HG02642 (cell line): ENCODE measurements around the gene CACHD1.

Source experiments
- ATAC-seq: cut with Tn5 transposase; IDR thresholded peaks from one replicate; pipeline ENCODE4 v1.9.1; 2021; ENCODE audit warnings: mild to moderate bottlenecking; ENCODE audit not compliant: unreplicated experiment, poor library complexity

CACHD1 gene

DNA sequence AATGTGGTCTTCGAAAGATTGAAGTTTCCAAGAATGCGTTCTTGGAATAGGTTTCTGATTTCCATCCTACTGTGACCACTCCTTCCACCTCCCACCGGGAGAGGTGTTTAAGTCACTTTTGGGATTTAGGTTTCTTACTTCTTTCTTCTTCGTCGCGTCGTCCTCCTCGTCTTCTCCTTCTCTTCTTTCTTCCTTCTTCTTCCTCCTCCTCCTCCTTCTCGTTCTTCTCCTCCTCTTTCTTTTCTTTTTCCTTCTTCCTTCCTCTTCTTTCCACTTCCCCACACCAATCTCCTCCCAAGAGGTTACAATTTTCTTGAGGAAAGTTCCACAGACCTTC is 2.1 kb downstream of the CACHD1 start:
- ATAC-seq = no peak

GRCh38 chr1:64472805-64473204 is 2.9 kb downstream of the CACHD1 start:
- no peak for ATAC-seq

DNA sequence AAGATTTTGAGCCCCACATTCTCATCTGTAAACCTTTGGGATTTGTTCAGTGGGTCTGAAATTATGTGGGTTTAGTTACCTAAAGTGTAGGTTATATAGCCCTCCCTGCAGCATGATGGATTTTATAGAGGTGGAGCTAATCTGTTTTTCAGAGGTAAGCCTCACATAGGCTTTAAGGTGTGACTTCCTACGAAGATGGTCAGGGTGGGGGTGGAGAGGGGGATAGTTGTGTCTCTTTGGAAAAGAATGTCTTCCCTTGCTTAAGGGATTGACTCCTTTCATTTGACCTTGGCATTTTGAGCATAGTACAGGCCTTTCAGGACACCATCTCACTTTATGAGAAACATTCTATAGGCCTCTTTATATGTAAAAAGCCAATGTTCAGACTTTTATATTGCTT is 3.4 kb downstream of the CACHD1 start:
- no peak for ATAC-seq

DNA sequence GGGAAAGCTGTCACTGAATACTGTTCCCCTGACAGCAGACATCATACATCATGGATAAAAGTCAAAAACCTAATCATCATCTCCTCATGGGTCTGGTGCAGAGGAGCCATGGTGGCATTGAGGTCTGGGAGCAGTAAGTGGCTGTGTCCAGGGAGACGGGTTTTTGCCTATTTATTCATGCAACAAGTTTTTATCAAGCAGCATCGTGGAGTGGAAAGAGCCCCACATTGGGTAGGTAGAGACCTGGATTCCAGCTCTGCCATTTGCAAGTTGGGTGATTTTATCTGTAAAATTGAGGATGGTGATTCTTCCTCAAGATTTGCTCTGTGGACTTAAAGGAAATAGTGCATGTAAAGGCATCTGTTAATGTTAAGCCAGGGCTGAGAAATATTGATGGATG is 4.2 kb downstream of the CACHD1 start:
- no peak for ATAC-seq

GRCh38 chr1:64474665-64475439 is 4.9 kb downstream of the CACHD1 start:
- no peak for ATAC-seq

DNA sequence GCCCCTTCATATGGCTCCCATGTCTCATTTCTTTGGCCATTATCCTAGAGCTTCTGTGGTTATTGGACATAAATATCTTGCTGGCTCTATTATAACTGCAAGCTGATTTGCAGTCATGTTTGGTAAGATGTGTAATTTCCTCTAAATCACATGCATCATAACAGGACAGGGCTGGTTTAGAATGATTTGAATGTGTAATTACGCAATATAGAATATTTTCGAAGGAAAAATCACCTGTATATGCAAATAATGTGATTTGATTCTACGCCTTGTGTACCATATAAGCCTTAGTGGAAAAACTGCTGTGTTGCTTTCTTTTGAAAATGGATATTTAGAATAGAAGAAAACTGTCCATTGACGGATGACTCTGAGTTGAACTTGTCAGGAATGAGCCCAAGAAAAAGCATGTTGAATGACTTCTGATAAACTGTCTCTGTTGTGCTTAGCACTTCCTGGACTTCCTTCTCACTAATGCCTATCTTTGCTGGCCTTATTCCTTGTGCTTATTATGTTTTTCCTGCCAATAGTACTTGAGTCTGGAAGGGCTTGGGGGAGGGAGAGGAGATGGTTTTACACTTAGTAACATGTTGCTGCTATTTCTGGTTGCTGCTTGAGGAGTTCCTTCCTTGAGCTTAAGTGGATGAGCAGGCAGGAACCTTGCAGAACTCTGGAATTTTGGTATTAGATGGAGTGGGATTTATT is 6.5 kb downstream of the CACHD1 start:
- no peak for ATAC-seq

DNA sequence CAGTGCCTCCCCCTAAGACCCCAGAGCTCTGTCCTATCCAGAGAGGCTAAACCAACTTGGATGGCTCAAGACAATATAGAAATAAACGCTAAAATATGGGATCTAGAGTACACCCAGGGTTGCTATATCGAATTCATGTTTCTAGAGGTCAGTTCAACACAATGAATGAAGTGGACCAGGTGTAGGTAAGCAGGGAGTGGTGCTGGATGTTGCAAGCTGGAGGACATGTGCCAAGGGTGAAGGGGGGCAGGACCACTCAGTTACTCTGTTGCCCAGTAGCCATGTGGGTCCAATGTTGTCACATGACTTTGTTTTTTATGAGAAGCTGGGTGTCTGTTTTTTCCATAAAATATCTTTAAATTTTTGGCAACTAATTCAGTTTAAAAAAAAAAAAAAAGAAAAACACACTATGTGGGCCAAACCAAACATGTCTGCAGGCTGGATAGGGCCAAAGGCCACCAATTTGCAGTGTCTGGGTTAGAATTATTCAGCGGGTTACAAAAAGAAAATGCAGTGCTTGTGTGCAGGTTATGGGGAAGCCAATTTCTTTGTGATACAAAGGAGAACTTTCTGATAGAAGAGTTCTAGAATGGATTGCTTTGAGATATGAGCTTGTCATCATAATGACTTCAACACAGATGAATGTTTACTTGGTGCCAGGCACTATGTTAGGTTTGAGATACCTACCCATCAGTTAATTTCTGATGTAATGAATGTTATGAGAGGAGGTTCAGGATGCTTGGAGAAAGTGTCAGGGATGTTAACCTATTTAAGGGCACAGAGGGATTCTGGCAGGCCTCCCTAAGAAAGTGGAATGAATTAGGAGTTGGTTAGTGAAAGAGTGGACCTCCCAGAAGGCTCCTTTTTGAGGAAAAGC is 8.9 kb downstream of the CACHD1 start:
- no peak for ATAC-seq

DNA sequence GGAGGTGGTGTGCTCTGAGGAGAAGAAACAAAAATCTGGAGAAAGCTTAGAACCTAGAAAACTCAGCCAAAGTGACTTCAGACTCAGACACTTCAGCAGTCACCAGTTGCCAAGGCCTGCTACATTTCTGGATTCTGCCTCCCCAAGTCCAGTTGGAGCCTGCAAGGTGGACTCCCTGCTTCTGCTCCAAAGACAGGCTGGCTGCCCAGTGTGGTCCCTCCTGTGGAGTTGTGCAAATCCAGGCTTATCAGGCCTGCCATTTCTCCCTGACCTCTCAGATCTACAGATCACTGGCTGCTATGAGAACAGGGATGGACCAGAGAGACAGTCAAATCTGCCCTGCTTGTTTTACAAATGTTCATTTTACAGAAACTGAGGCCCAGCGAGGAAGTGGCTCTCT is 9.9 kb downstream of the CACHD1 start:
- ATAC-seq = no peak

DNA sequence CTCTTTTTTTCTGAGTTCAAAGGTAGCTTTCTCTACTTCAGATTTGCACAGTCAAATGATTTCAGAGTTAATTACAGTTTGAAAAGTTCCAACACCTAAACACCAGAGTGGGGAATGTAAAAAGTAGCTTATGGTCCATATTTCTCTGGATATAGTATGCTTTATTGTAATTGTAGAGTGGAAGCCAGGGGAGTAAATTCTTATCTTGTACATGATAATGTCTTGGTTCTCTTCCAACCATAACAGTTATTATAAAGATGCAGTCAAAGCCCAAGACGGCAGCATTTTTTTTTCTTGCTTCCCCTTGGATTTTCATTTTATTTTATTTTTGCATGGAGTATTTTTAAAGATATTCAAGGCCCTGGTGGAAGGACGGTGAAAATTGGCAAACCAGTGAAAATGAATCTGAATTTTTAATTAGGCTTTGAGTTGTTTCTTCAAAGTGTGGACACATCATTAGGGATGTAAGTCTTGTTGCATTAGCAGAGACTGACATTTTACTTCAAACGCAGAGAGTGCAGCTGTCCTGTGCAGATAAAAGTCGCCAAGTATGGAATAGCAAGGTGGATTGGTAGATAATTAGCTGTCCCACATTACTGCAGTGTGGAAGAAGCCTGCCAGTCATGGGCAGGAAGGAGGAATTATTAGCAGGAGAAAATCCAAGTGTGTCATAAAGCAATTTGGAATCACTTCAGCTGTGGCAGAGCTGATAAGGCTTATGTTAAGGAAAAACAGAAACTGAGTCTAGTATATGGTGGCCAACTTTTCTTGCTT is 11.3 kb downstream of the CACHD1 start:
- ATAC-seq = no peak

- ATAC-seq = no peak
Measured at GRCh38 chr1:64482128-64482527, 12.2 kb downstream of the CACHD1 start.

DNA sequence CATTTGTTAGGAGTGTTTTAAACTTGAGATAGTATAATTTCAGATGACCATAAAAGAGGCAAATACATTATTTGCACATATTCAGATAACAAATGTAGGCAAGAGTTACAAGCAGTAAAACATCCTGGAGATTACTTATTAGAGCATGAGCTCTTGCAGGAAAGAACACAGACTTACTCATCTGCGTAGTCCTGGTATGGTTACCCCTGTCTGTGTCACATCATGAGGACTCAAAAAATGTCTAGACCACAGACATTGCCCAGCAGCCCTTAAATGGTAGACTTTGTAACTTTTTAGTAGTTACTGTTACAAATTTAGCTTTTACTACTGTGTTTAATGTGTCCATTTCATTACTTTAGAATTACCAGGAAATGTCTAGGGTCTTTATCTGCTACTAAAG is 12.8 kb downstream of the CACHD1 start:
- no peak for ATAC-seq

DNA sequence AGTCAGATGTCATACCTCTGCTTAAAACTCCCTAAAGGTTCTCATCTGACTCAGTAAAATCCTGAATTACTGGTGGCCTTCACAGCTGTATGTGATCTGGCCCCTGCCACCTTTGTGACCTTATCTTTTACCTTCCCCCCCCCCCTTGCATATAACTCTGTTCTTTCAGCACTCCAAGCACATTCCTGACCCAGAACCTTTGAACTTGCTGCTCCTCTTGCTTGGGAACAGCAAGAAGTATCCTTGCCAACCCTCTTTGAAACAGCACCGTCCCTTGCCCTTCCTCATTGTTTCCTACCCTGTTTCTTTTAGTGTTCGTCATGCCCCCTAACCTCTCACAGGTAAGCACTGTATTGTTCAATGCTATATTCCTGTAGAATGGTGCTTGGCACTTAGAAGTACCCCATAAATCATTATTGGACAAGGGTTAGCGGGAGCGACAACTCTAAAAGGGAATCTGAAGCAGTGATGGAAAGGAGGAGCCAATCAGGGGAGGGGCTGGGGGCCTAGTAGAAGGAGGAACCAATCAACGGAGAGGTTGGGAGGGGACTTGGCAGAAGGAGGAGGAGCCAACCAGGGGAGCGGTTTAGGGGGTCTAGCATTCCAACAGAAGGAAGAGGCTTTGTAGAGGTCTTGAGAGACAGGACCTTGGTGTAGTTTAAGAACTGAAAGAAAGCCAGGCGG is 13.9 kb downstream of the CACHD1 start:
- ATAC-seq = no peak

GRCh38 chr1:64484651-64485050 is 14.7 kb downstream of the CACHD1 start:
- ATAC-seq = no peak

GRCh38 chr1:64486193-64486592 is 16.3 kb downstream of the CACHD1 start:
- no peak for ATAC-seq

DNA sequence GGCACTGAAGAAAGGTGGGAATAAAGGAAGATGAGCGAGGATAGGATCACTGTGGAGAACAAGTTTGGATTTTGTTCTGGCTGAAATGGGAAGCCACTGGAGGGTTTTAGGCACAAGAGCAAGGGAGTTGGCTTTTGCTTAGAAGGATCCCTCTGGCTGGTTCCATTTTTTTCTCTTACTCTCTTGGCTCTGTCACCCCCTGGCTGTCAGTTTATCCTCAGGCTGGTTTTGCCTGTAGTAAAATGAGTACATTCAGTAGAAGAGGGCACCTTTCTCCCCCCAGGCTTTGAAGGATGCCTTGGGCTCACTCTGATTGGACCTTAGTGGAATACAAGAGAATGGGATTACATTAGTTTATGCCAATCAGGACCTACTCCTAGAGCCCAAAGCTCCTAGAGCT is 17.1 kb downstream of the CACHD1 start:
- ATAC-seq = no peak

DNA sequence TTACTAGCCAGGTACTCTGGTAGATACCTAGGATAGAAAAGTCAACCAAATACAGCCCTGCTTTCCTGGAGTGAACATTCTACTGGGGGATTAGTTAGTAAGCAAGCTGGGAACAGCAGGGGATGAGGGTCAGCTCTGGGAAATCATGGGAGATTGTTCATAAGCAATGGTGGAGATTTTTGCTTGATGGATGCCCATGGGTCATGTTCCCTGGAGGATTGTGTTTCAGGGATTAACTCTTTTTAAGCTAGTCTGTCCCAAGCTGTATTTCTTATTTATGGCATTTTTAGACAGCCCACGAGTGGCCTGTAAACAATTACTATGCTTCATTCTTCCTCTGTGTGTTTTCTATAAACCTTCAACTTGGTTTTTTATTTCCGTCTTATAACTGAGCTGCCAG is 18.9 kb downstream of the CACHD1 start:
- ATAC-seq = no peak

DNA sequence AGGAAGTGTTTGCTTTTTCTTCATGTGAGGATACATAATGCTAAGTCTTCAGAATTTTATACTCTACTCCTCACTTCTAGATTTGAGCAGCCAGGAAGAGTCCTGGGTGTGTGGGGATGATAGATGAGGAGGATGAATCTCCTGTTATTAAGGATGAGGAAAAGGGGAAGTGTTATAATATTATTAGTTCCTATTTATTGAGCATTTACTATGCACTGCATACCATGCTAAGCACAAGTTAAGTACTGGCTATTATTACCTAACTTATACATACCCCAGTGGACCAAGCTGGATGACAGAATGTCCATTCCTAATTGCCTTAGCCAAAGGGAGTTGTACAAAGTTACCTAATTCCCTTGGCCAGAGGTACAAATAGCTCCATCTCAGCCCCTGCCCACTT is 19.8 kb downstream of the CACHD1 start:
- ATAC-seq = no peak

GRCh38 chr1:64490213-64490818 is 20.4 kb downstream of the CACHD1 start:
- ATAC-seq = no peak

GRCh38 chr1:64492424-64492823 is 22.5 kb downstream of the CACHD1 start:
- ATAC-seq = no peak
